ENCODE measurements around the gene APOL3.

GRCh38 chr22:36101756-36102155 is 58.8 kb downstream of the APOL3 start:
- TF ChIP-seq POLR2A (IDR thresholded peaks at IDR 0.05; ENCODE audit: low read length) = no peak
- no peak for TF ChIP-seq GATA1 (IDR thresholded peaks at IDR 0.05; ENCODE audit: low read depth, low read length)
